ENCODE data around the gene KRTAP10-12. TPM values are rescaled to one million over a fixed set of nuclear protein-coding genes. Genes with fewer than 3 reads are reported as not detected.

Gene KRTAP10-12
- total and polyA plus RNA-seq, 2 of the 13 experiments (the other 11 are each of a cell fraction or from before 2014, with no cell fraction given) = not detected

DNA sequence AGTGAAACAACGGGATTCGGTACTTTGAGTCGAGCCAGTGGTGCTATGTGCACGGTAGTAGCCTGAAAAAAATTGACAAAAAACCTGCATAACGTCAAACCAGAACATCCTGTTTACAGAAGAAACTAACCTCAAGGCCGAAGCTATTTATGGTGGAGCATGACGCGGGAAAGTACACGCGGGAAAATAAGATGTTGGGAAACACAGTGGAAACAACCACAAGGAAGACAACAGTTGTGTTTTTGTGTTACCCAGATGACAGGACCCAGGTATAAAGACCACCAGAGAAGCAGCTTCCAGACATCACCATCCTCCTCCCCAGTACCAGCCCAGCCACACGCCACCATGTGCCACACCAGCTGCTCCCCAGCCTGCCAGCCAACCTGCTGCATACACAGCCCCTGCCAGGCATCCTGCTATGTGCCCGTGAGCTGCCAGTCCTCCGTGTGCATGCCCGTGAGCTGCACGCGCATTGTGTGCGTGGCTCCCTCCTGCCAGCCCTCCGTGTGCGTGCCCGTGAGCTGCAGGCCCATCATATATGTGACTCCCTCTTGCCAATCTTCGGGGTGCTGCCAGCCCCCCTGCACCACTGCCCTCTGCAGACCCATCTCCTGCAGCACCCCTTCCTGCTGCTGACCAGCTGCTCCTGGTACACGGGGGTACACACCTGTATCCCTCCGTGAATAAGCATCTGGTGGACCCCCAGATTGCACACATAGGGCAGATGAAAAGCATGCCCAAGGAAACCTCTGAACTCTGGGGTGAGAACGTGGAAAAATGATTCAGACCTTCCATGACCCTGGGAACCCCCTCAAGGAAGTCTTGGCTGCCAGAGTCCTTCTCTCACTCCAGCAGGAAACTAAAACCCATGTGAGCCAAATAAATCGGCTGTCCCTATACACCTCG, 39.1 kb upstream of the KRTAP10-12 start, which contains the start of gene KRTAP12-3:
TSS of gene KRTAP12-3 (plus strand) at position 298 of the 906 bp plus-strand sequence. CDS start at position 346, 48 bp downstream.
- intact Hi-C loops (cut with micrococcal nuclease; ENCODE audit: unreplicated experiment) = no loop called here
- H3K27me3 ChIP-seq (ENCODE audit: control insufficient read depth in 1 of 2, insufficient read depth in 2 of 2, low read length in 2 of 2) = peaks cover 3 to 13% of the 10 kb centered on the region in 2 experiments; a peak in 2 of 5 replicates
- BruUV-seq (replicated peaks) = no TSS peak
- H3K27ac ChIP-seq (ENCODE audit: extremely low read length, insufficient read depth, low read length) = no peak within 1 kb of the TSS
- DNase-seq (ENCODE audit: low spot score) (no peak), FAIRE-seq (no peak), ATAC-seq (no peak)
- H3K9me3 ChIP-seq (ENCODE audit: low read length) = peaks cover 4% of the 10 kb centered on the region; the same call in 1 of the 2 replicates
- no peak within 1 kb of the TSS for H2AFZ ChIP-seq (ENCODE audit: low read length)
- ChIA-PET POLR2A (no interaction called here), CTCF (ENCODE audit: low intra/inter-chr PET ratio, low total read pairs) (no interaction called here)
- WGBS (ENCODE audit: low lambda C conversion rate) = 48% methylated on average over 18 of the region's 26 CpGs
- H3K4me2 ChIP-seq (ENCODE audit: low read depth, low read length) = no peak within 1 kb of the TSS
- TF ChIP-seq, protein P1, sequence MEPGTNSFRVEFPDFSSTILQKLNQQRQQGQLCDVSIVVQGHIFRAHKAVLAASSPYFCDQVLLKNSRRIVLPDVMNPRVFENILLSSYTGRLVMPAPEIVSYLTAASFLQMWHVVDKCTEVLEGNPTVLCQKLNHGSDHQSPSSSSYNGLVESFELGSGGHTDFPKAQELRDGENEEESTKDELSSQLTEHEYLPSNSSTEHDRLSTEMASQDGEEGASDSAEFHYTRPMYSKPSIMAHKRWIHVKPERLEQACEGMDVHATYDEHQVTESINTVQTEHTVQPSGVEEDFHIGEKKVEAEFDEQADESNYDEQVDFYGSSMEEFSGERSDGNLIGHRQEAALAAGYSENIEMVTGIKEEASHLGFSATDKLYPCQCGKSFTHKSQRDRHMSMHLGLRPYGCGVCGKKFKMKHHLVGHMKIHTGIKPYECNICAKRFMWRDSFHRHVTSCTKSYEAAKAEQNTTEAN (CRISPR knock-in tag; conservative IDR thresholded peaks at IDR 0.05) = no peak
- TF ChIP-seq MBD4 (IDR thresholded peaks at IDR 0.05; ENCODE audit: borderline replicate concordance, low read length) (no peak), CREB1 (IDR thresholded peaks at IDR 0.05) (0 out of 2 replicates have a peak, but pooled peaks have one; percentile 3), CREB1 (CRISPR knock-in tag; IDR thresholded peaks at IDR 0.05) (no peak), ZBTB21 (CRISPR knock-in tag; IDR thresholded peaks at IDR 0.05) (peak; percentile 41; the same call in 1 of the 2 replicates)
- H4K20me1 ChIP-seq (ENCODE audit: insufficient read depth, low read length) = no peaks in the 10 kb centered on the region
- H3K9ac ChIP-seq (ENCODE audit: insufficient read depth, low read depth, low read length) = no peak within 1 kb of the TSS
- H3K79me2 ChIP-seq (ENCODE audit: insufficient read depth, low read length) = no peaks in the 10 kb centered on the region
- H3K36me3 ChIP-seq (replicated peaks in 1 of 2; ENCODE audit: control insufficient read depth in 1 of 2, insufficient read depth in 2 of 2, low read length in 2 of 2) = no peaks in the 10 kb centered on the region
- H3K4me1 ChIP-seq (ENCODE audit: insufficient read depth, low read length) = peaks cover 9% of the 10 kb centered on the region; the same call in 1 of the 2 replicates
- in situ Hi-C loops (cut with HindIII; ENCODE audit: extremely low pct_ligation_motif_present, low pct_unique_long_range_greater_than_20kb) = no loop called here
- H3K4me3 ChIP-seq (replicated peaks in 1 of 3; ENCODE audit: insufficient read depth in 1 of 3, low read depth in 2 of 3, low read length in 3 of 3) = no peak within 1 kb of the TSS

DNA sequence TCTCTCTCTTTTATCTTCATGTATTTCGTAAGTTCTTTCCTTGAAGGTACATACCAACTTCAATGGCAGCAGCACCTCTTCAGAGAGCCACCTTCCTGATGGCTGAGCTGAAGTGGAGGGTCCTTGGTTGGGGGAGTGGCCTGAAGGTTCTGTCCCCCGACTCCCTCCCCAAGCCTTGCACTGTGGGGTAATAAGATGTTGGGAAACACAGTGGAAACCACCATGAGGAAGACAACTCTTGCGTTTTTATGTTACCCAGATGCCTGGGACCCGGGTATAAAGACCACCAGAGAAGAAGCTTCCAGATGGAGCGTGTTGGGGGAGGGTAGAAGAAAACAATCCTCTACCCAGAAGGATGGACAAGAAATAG, 38.4 kb upstream of the KRTAP10-12 start:
- Histone ChIP-seq H3K27me3 (ENCODE audit: control insufficient read depth in 1 of 2, insufficient read depth in 2 of 2, low read length in 2 of 2) (peaks cover 3 to 9% of the 10 kb centered on the region in 2 experiments; a peak in 2 of 5 replicates), H3K27ac (ENCODE audit: extremely low read length, insufficient read depth, low read length) (no peak overlapping the region), H4K20me1 (ENCODE audit: insufficient read depth, low read length) (no peaks in the 10 kb centered on the region), H3K36me3 (replicated peaks in 1 of 2; ENCODE audit: control insufficient read depth in 1 of 2, insufficient read depth in 2 of 2, low read length in 2 of 2) (no peaks in the 10 kb centered on the region), H3K4me2 (ENCODE audit: low read depth, low read length) (no peak overlapping the region), H3K4me1 (ENCODE audit: insufficient read depth, low read length) (peaks cover 9% of the 10 kb centered on the region; the same call in 1 of the 2 replicates), H3K9me3 (ENCODE audit: low read length) (peaks cover 4% of the 10 kb centered on the region; the same call in 1 of the 2 replicates), H2AFZ (ENCODE audit: low read length) (no peak overlapping the region), H3K4me3 (replicated peaks in 1 of 3; ENCODE audit: insufficient read depth in 1 of 3, low read depth in 2 of 3, low read length in 3 of 3) (no peak overlapping the region), H3K9ac (ENCODE audit: insufficient read depth, low read depth, low read length) (no peak overlapping the region), H3K79me2 (ENCODE audit: insufficient read depth, low read length) (no peaks in the 10 kb centered on the region)
- ATAC-seq (no peak), DNase-seq (ENCODE audit: low spot score) (no peak), FAIRE-seq (no peak)
- ChIA-PET CTCF (ENCODE audit: low intra/inter-chr PET ratio, low total read pairs) (no interaction called here), POLR2A (no interaction called here)
- BruUV-seq (replicated peaks) = no TSS peak
- in situ Hi-C loops (cut with HindIII; ENCODE audit: extremely low pct_ligation_motif_present, low pct_unique_long_range_greater_than_20kb) = no loop called here
- intact Hi-C loops (cut with micrococcal nuclease; ENCODE audit: unreplicated experiment) = no loop called here
- 39% methylated on average over 5 of the region's 5 CpGs for WGBS (ENCODE audit: low lambda C conversion rate)
- TF ChIP-seq SAP130 (CRISPR knock-in tag; IDR thresholded peaks at IDR 0.05; ENCODE audit: low read depth) = no peak
- no peak for TF ChIP-seq NFIC (IDR thresholded peaks at IDR 0.05; ENCODE audit: low read length)
- TF ChIP-seq NKX3-1 (CRISPR knock-in tag; IDR thresholded peaks at IDR 0.05) = no peak
- no peak for TF ChIP-seq GTF3A (CRISPR knock-in tag; conservative IDR thresholded peaks at IDR 0.05)
- no peak for TF ChIP-seq ZNF629 (CRISPR knock-in tag; conservative IDR thresholded peaks at IDR 0.05)
- TF ChIP-seq ZNF781 (CRISPR knock-in tag; IDR thresholded peaks at IDR 0.05; ENCODE audit: borderline replicate concordance, not compliant biosample characterization) = no peak
- TF ChIP-seq, protein P2, sequence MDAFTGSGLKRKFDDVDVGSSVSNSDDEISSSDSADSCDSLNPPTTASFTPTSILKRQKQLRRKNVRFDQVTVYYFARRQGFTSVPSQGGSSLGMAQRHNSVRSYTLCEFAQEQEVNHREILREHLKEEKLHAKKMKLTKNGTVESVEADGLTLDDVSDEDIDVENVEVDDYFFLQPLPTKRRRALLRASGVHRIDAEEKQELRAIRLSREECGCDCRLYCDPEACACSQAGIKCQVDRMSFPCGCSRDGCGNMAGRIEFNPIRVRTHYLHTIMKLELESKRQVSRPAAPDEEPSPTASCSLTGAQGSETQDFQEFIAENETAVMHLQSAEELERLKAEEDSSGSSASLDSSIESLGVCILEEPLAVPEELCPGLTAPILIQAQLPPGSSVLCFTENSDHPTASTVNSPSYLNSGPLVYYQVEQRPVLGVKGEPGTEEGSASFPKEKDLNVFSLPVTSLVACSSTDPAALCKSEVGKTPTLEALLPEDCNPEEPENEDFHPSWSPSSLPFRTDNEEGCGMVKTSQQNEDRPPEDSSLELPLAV (CRISPR knock-in tag; conservative IDR thresholded peaks at IDR 0.05; ENCODE audit: low read depth) = no peak
- TF ChIP-seq, protein P3, sequence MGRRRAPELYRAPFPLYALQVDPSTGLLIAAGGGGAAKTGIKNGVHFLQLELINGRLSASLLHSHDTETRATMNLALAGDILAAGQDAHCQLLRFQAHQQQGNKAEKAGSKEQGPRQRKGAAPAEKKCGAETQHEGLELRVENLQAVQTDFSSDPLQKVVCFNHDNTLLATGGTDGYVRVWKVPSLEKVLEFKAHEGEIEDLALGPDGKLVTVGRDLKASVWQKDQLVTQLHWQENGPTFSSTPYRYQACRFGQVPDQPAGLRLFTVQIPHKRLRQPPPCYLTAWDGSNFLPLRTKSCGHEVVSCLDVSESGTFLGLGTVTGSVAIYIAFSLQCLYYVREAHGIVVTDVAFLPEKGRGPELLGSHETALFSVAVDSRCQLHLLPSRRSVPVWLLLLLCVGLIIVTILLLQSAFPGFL (CRISPR knock-in tag; IDR thresholded peaks at IDR 0.05) = no peak
- TF ChIP-seq, protein P4, sequence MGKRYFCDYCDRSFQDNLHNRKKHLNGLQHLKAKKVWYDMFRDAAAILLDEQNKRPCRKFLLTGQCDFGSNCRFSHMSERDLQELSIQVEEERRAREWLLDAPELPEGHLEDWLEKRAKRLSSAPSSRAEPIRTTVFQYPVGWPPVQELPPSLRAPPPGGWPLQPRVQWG (CRISPR knock-in tag; IDR thresholded peaks at IDR 0.05; ENCODE audit: borderline replicate concordance, low read depth) = no peak
